ENCODE results near the gene NACAD.
"Not testable (repeated sequence)": the region's sequence is repeated elsewhere in the genome, so short reads cannot be mapped to it uniquely, and the experiment has no call there.

Gene NACAD

GRCh38 chr7:45117582-45117981, 28.8 kb upstream of the NACAD start:
- no peak for DNase-seq (ENCODE audit: low read depth)

DNA sequence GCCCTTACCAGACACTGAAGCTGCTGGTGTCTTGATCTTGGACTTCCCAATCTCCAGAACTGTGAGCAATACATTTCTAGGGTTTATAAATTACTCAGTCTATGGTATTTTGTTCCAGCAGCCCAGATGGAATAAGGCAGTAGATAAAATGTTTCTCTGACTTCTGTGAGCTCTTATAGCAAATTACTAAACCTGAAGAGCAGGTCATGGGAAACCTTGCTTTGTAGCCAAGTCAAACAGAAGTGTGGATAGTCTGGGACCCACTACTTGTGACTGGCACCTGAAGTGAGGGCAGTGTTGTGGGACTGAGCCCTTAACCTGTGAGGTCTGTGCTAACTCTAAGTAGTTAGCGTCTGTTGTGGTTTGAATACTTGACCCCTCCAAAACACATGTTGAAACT, 27.3 kb upstream of the NACAD start:
- no peak for DNase-seq (ENCODE audit: low read depth)

DNA sequence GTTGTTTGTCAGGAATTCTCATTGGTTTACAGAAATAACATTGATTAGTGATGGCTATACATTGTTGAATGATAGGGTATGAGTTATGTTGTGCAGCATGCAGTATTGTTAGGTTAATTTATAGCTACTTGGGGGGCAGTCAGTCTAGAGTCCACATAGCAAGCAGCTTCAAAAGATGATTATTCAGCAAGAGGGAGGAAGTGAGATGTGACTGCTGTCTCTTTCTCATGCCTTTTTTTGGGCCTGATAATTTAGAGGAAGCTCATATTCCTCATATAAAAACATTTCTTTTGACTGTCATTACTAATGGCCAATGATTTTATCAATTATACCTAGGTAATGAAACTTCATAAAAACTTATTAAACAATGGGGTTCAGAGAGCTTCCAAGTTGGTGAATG, 26.2 kb upstream of the NACAD start:
- DNase-seq (ENCODE audit: low read depth) = no peak

DNA sequence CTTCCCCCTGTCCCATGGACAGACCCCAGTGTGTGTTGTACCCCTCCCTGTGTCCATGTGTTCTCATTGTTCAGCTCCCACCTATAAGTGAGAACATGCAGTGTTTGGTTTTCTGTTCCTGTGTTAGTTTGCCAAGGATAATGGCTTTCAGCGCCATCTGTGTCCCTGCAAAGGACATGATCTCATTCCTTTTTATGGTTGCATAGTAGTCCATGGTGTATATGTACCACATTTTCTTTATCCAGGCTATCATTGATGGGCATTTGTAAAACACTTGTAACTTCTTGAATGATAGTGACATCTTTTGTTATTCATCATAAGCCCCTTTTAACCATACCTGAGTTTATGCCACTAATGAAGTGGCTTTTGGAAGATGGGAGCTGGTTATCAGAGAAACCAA, 25.5 kb upstream of the NACAD start:
- DNase-seq (ENCODE audit: low read depth) = not testable (repeated sequence)

- DNase-seq (ENCODE audit: low read depth) = no peak
Observed at GRCh38 chr7:45112648-45113047, 23.9 kb upstream of the NACAD start.

DNA sequence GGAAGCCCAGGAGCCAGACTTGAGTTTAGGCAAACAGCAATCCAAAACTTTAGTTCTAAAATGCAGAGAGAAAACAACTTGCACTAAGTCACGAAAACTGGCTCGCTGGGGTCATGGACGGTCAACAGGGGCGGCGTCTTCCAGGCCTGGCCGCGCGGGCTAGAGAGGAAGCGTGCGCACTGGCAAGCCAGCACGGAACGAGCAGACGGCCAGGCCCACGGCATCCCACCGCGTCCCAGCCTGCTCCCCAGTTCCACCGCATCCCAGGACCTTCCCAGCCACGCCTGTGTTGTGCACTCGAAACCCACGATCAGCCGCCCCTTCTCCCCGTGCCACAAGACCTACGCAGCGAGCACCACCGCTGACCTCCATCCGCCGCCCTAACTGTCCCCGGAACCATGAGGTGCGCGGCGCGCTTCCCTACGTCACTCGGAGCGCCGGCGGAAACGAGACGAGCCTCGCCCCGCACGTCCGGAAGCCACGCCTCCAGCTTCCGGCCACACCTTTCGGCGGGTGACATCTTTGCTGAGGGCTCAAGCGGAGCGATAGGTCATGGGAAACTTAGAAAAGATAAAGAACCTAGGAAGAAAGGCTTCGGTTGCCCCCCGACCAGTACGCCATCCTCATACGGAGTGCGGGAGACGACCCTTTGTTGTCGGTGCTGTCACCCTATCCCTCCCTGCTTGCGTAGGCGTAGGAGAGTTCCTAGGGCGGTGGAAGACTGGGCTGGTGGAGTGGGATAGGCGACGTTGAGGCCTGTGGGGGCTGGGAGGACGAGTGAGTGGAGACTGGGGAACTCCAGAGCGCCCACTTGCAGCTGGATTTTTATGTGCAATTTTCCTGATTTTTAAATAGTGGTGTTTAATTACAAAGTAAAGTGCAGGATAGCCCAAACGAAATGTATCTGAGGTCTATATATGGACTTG, 22.8 kb upstream of the NACAD start, which contains the start of gene TBRG4:
TSS of gene TBRG4 (minus strand) at position 400 of the 926 bp plus-strand sequence. CDS start 2,460 bp downstream, outside the sequence.
- peak; percentile 95 for DNase-seq (ENCODE audit: low read depth)

DNA sequence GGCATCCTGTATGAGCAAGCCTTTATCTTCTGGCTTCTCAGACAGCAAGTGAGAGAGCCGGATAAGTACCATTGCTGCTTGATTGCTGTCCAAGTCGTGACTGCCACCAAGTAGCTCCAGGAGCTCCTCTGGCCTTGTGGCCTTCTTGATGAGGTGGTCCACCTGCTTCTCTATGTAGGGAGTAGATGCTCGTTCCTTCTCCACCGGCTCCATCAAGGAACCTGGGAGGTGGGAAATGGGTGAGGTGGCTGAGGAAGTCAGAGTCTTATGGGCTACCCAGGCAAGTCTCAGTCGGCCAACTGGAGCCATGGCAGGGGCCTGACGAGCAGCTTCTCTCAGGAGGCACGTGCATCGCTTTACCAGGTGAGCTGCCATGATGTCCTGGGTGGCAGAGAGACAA, 20.1 kb upstream of the NACAD start:
- DNase-seq (ENCODE audit: low read depth) = no peak

GRCh38 chr7:45107356-45107755, 18.6 kb upstream of the NACAD start:
- no peak for DNase-seq (ENCODE audit: low read depth)

DNA sequence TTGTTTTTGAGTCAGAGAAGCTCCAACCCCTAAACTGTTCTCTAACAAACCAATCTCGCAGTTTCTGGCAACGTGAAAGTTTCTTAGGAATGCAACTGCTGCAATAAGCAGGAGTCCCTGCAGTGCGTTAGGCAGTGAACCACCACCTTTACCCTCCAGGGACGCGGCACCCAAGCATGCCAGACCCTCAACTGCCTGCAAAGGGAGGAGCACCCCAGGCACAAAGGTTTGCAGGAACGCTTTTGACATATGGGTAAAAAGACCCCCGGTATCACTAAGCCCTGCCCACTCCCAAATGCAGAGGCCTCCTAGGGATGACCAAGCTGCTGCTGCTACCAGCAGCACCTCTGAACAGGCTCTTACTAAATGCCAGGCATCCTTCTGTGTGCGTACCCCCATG, 18.1 kb upstream of the NACAD start:
- no peak for DNase-seq (ENCODE audit: low read depth)

DNA sequence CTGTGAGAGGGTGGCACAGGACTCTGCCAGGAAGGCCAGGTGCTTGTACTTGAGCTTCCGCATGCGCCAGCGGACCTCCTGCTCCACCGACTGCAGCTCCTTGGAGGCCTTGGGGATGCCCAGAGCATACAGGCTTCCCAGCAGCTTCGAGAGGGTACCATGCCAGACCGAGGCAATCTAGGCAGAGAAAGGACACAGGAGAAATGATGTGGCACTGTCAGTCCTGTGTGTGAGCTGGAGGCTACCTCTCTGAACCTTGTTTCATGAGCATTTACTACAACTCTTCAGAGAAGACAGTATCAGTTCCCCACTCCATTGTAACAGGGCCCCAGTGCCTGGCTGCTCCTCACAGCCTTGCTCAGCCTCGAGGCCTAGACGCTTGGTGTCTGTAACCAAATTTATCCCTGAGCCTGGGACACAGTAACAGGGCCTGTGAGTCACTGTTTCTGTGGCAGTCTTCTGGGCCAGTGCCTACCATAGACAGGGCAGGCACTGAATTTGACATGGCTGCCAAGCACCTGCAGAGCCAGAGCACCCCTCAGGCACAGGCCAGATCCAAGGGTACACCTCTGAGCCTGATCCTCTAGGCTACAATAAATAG, 16.9 kb upstream of the NACAD start:
- no peak for DNase-seq (ENCODE audit: low read depth)

- DNase-seq (ENCODE audit: low read depth) = no peak
Observed at GRCh38 chr7:45104844-45105587, 16.2 kb upstream of the NACAD start.

DNA sequence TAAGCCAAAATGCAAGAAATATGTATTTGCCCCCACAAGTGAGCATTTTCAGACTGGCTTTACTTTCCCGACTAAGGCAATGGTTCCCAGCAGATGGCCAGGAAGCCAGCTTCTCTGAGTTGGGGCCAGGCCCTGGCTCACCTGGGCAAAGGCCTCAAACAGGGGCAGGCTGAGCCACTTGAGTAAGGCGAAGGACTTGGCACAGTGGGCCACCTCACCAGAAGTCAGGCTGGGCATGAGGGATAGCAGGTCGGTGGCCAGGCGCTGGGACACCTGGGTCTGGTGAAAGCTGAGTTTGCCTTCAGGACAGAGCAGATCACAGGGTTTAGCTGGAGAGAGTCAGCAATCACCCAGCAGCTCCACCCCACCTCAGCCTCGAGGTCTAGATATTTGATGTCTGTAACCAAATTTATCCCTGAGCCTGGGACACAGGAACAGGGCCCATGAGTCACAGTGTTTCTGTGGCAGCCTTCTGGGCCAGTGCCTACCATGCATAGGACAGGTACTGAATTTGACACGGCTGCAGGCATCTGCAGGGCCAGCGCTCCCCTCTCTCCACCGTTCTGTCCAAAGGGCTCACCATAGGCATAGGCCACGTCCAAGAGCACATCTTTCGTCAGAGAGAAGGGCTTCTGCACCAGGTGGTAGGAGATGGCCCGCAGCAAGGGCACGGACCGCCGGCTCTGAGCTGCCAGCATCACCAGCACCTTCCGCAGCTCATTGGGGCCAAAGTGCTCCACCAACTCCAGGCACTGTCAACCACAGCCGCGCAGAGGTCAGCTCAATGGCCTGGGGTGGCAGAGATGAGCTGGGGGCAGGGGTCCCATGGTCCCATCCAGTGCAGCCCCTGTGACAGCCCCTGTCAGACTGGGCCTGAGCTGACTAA, 15.4 kb upstream of the NACAD start:
- no peak for DNase-seq (ENCODE audit: low read depth)

GRCh38 chr7:45102785-45103712, 14.3 kb upstream of the NACAD start:
- DNase-seq (ENCODE audit: low read depth) = no peak

GRCh38 chr7:45101748-45102147, 13.0 kb upstream of the NACAD start:
- no peak for DNase-seq (ENCODE audit: low read depth)

DNA sequence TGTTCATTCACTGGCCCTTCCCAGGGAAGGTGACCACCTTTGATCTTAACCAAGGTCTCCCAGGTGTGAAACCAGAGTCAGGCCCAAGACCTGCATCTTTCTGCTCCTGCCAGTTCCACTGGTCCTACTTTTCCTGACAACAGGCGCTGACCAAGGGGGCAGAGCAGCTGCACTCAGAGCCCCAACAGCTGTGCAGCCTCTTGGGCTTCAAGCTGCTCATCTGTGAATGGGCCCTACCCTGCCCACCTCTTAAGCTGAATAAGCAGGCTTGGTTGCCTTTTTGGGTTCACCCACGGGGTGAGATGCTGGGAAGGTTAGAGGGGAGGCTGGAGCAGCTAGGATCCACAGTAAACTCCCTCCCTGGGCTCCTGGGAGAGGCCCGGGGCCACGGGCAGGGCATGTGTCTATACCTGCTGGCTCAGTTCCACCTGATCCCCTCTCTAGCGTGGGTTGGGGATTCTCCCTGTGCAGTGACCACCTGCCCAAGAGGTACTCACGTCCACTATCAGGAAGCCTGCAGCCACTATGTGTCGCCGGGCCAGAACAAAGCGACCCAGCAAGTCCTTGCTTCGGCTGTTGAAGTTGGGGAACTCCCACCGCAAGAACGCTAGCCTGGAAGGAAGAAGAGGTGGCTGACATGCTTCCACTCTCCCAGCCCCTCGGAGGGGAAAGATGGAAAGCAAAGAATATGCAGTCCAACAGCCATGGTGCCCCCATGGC, 12.2 kb upstream of the NACAD start:
- no peak for DNase-seq (ENCODE audit: low read depth)

GRCh38 chr7:45099891-45100760, 11.4 kb upstream of the NACAD start:
- DNase-seq (ENCODE audit: low read depth) = no peak

DNA sequence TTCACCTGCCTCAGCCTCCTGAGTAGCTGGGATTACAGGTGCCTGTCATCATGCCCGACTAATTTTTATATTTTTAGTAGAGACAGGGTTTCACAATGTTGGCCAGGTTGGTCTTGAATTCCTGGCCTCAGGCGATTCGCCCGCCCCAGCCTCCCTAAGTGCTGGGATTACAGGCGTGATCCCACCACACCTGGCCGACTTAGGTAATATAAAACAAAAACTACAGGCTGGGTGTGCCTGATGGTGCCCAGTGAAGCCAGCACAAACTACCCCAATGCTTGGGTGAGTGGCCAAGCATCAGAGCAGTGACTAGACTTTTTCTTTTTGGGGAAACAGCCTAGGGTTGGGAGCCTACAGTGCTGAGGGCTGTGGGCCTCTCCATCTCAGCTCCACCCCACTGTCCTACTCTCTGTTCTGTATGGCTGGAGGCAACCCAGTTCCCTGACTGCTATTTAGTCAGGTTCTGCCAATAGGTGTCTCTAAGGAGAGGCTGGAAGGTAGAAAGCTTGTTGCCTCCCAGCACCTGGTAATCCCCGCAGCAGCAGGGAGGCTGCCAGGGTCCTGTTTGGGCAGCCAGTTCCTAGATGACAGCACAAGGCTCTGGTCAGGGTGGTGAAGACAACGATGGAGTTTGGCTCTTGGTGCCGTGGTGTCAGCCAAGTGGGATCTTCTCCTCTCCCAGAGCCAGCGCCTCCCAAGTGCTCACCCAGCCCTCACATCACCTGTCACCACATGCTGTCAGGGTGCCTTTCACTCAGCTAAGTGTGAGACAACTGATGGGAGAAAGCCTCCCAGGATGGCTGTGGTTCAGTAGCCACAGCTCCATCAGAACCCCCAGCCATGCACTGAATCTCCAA, 10.4 kb upstream of the NACAD start:
- DNase-seq (ENCODE audit: low read depth) = no peak

GRCh38 chr7:45092931-45093235, 4.1 kb upstream of the NACAD start:
- no peak for DNase-seq (ENCODE audit: low read depth)
